Measurements from ENCODE around the gene ARFIP1.
"Not testable (repeated sequence)": the region's sequence is repeated elsewhere in the genome, so short reads cannot be mapped to it uniquely, and the experiment has no call there.

ARFIP1 gene

DNA sequence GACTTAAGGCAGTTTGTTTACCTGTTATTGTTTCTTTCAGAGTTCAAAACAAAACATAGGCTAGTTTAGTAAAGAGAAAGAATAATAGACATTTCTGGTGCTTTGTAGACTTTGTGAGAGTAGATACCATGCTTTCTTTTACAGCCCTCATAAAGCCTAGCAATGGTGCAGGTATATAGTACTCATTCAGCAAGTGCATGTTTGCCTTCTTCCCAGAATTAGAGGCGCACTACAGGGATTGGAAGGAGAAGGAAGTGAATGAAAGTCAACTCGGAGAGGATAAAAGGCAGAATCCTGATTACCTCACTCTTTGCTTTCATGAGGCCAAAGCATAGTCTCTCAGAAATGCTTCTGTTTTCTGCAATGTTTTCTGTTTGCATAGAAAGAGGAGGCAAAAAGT is 113.2 kb downstream of the ARFIP1 start:
- no peak overlapping the region for H3K27ac ChIP-seq (ENCODE audit: low read depth, low read length)
- H3K9ac ChIP-seq (ENCODE audit: low read depth, low read length), result no peak overlapping the region
- no peak overlapping the region for H3K4me3 ChIP-seq (ENCODE audit: low read depth, low read length)
- H3K36me3 ChIP-seq (ENCODE audit: control insufficient read depth, insufficient read depth, low read length), result peaks cover 14% of the 10 kb centered on the region
- H3K9me3 ChIP-seq (ENCODE audit: control insufficient read depth, insufficient read depth, low read length), result no peaks in the 10 kb centered on the region
- H3K4me1 ChIP-seq (ENCODE audit: control insufficient read depth, insufficient read depth, low read length), result peaks cover 19% of the 10 kb centered on the region
- no peaks in the 10 kb centered on the region for H3K27me3 ChIP-seq (ENCODE audit: control insufficient read depth, insufficient read depth, low read length)

DNA sequence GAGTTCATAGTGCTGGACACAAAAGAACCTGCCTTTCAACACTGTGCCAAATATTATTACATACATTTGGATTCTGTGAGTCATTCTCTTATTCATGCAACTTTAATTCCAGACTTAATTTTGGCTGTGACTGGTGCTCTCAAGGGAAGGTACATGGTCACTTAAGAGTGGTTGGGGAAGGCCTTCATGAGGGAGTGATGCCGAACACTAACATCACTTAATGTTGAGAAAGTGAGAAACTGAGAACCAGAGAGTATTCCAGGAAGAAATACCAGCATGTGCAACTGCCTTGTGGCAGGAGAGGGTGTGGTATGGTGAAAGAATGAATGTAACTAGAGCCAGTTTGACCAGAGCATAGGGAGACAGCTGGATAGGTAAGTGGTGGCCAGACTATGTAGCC is 114.9 kb downstream of the ARFIP1 start:
- Histone ChIP-seq H3K4me3 (ENCODE audit: low read depth, low read length) (no peak overlapping the region), H3K27ac (ENCODE audit: low read depth, low read length) (no peak overlapping the region), H3K9ac (ENCODE audit: low read depth, low read length) (no peak overlapping the region), H3K4me1 (ENCODE audit: control insufficient read depth, insufficient read depth, low read length) (peaks cover 19% of the 10 kb centered on the region), H3K27me3 (ENCODE audit: control insufficient read depth, insufficient read depth, low read length) (no peaks in the 10 kb centered on the region), H3K9me3 (ENCODE audit: control insufficient read depth, insufficient read depth, low read length) (no peaks in the 10 kb centered on the region), H3K36me3 (ENCODE audit: control insufficient read depth, insufficient read depth, low read length) (peaks cover 4% of the 10 kb centered on the region)

DNA sequence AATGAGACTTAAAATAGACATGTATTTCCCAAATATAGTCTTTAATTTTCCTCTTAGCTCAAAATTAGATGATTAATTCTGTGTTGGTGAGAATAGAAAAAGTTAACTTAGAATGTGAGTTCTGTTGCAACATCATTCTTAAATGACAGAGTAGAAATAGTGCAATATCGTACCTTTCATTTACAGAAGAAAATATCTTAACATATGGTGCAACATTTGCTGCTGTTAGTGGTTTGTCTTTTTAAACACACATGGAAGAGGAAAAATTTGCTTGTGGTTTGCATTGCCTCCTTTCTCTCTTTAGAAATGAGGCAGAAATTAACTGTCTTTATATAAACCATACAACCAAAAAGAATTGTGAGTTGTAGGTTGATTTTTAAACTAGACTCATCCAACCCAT is 117.1 kb downstream of the ARFIP1 start:
- H3K36me3 ChIP-seq (ENCODE audit: control insufficient read depth, insufficient read depth, low read length), result no peaks in the 10 kb centered on the region; the same call in 1 of the 2 replicates
- no peak overlapping the region for H3K4me3 ChIP-seq (ENCODE audit: low read depth, low read length)
- H3K9me3 ChIP-seq (ENCODE audit: control insufficient read depth, insufficient read depth, low read length), result no peaks in the 10 kb centered on the region
- no peak overlapping the region for H3K27ac ChIP-seq (ENCODE audit: low read depth, low read length)
- no peaks in the 10 kb centered on the region for H3K27me3 ChIP-seq (ENCODE audit: control insufficient read depth, insufficient read depth, low read length)
- peaks cover 7% of the 10 kb centered on the region; the same call in 1 of the 2 replicates for H3K4me1 ChIP-seq (ENCODE audit: control insufficient read depth, insufficient read depth, low read length)
- H3K9ac ChIP-seq (ENCODE audit: low read depth, low read length), result no peak overlapping the region

DNA sequence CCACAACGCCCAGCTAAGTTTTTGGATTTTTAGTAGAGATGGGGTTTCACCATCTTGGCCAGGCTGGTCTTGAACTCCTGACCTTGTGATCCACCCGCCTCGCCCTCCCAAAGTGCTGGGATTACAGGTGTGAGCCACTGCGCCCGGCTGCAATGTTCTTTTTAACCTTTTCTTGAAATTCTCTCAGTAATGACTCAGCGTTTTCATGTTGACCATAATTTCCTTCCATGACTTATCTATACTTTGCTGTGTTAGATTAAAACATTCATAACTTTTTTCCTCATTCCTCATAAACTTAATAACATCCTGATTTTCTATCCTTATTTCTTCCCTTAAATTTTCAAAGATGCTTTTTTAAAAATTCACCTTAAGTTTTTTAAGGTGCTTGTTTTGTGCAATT is 118.4 kb downstream of the ARFIP1 start:
- not testable (repeated sequence) for H3K4me1 ChIP-seq (ENCODE audit: control insufficient read depth, insufficient read depth, low read length); H3K36me3 ChIP-seq (ENCODE audit: control insufficient read depth, insufficient read depth, low read length); H3K9me3 ChIP-seq (ENCODE audit: control insufficient read depth, insufficient read depth, low read length); H3K9ac ChIP-seq (ENCODE audit: low read depth, low read length); H3K27ac ChIP-seq (ENCODE audit: low read depth, low read length); H3K27me3 ChIP-seq (ENCODE audit: control insufficient read depth, insufficient read depth, low read length); H3K4me3 ChIP-seq (ENCODE audit: low read depth, low read length)

DNA sequence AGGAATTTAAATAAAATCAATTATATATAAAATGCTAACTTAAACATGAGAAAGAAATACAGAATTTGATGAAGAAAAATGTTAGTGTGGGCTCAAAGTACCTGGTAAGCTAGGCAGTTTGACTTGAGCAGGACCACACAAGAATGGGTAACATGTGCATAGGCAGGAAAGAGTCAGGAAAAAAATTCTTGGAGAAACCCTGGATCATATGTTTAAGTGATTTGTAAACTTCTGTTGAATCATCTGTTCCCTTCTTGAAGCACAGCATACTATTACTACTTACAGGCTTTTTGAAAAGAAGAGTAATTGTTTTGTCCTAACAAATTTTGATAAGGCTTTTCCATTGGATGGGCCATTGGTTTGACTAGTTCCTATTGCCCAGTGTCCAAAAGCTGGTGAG is 118.9 kb downstream of the ARFIP1 start:
- no peak overlapping the region for H3K27ac ChIP-seq (ENCODE audit: low read depth, low read length)

DNA sequence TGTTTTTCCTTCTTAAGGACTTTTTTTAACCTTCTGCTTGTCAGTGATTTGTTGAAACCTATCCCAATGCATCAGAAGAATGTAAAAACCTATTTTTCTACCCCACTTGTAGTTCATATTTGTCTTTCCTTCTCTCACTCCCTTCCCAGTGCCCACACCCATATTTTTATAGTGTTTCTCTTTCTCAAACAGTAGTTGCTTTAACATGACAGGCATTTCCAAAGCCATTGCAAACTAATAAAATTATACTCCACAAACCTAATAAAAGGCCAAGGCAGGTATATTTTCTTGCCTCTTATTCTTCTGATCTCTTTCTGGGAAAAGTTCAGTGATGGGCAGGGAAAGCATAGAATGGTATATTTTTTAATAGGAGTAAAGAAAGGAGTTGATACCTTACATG is 120.6 kb downstream of the ARFIP1 start:
- H3K27ac ChIP-seq (ENCODE audit: low read depth, low read length), result no peak overlapping the region

More for the DNA sequence above, 118.9 kb downstream of the ARFIP1 start:
- Histone ChIP-seq H3K4me1 (ENCODE audit: control insufficient read depth, insufficient read depth, low read length) (peaks cover 4% of the 10 kb centered on the region), H3K36me3 (ENCODE audit: control insufficient read depth, insufficient read depth, low read length) (no peaks in the 10 kb centered on the region), H3K27me3 (ENCODE audit: control insufficient read depth, insufficient read depth, low read length) (no peaks in the 10 kb centered on the region), H3K4me3 (ENCODE audit: low read depth, low read length) (no peak overlapping the region), H3K9me3 (ENCODE audit: control insufficient read depth, insufficient read depth, low read length) (no peaks in the 10 kb centered on the region), H3K9ac (ENCODE audit: low read depth, low read length) (no peak overlapping the region)

DNA sequence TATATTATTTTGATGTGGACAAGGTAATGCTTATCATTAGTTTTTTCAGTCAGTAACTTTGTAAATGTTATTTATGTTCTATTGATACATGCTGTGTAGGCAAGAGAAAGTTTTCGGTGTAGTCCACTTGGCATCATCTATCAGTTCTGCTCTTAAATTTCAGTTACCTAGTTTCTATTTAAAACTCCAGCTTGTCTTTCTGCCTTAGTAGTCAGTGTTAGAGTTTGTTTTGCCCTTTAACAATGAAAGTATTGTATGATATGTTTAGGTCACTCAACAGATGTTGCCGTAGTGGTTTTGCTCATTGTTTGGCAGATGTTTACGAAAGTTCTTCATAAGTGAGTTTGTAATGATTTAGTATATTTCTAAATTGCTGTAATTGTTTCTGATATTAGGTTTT is 121.5 kb downstream of the ARFIP1 start:
- Histone ChIP-seq H3K4me1 (ENCODE audit: control insufficient read depth, insufficient read depth, low read length) (peaks cover 6% of the 10 kb centered on the region), H3K9ac (ENCODE audit: low read depth, low read length) (no peak overlapping the region), H3K4me3 (ENCODE audit: low read depth, low read length) (no peak overlapping the region), H3K27ac (ENCODE audit: low read depth, low read length) (no peak overlapping the region), H3K27me3 (ENCODE audit: control insufficient read depth, insufficient read depth, low read length) (no peaks in the 10 kb centered on the region), H3K36me3 (ENCODE audit: control insufficient read depth, insufficient read depth, low read length) (no peaks in the 10 kb centered on the region), H3K9me3 (ENCODE audit: control insufficient read depth, insufficient read depth, low read length) (no peaks in the 10 kb centered on the region)

More for the DNA sequence above, 120.6 kb downstream of the ARFIP1 start:
- Histone ChIP-seq H3K36me3 (ENCODE audit: control insufficient read depth, insufficient read depth, low read length) (no peaks in the 10 kb centered on the region), H3K9me3 (ENCODE audit: control insufficient read depth, insufficient read depth, low read length) (no peaks in the 10 kb centered on the region), H3K4me3 (ENCODE audit: low read depth, low read length) (no peak overlapping the region), H3K27me3 (ENCODE audit: control insufficient read depth, insufficient read depth, low read length) (no peaks in the 10 kb centered on the region), H3K9ac (ENCODE audit: low read depth, low read length) (no peak overlapping the region), H3K4me1 (ENCODE audit: control insufficient read depth, insufficient read depth, low read length) (peaks cover 6% of the 10 kb centered on the region)

DNA sequence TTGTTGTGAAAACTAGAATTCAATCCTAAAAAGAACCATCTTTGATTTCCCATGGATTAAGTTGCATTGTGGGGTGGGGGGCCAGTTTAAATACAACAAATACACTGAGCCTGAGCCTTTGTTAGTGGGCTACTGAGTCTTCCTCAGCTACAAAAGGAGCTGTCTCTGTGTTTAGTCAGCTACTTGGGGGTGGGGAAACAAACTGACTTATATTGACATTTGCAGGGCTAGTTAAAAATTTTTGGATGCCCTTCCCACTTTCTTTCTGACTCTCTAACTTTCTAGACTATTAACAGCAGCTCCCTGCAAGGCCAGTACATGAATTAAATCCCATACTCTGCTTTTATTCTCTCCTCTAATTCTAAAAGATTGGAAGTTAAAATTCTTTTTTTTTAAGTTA is 123.9 kb downstream of the ARFIP1 start:
- Histone ChIP-seq H3K9ac (ENCODE audit: low read depth, low read length) (no peak overlapping the region), H3K27ac (ENCODE audit: low read depth, low read length) (no peak overlapping the region), H3K4me3 (ENCODE audit: low read depth, low read length) (no peak overlapping the region), H3K4me1 (ENCODE audit: control insufficient read depth, insufficient read depth, low read length) (peaks cover 6% of the 10 kb centered on the region), H3K27me3 (ENCODE audit: control insufficient read depth, insufficient read depth, low read length) (no peaks in the 10 kb centered on the region), H3K9me3 (ENCODE audit: control insufficient read depth, insufficient read depth, low read length) (no peaks in the 10 kb centered on the region), H3K36me3 (ENCODE audit: control insufficient read depth, insufficient read depth, low read length) (no peaks in the 10 kb centered on the region)

DNA sequence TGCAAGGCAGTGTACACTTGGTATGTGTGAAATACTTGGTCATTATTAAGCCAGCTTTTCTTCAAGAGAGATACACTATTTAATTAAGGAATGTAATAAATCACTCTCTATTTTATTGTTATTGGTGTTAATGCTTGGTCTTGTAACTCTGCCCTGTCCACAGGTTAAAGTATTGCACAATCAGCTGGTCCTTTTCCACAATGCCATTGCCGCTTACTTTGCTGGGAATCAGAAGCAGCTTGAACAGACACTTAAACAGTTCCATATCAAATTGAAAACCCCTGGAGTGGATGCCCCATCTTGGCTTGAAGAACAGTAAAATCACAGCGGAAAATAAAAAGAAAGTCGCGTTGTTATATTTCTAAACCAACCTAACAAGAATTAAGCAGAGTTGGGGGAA is 130.1 kb downstream of the ARFIP1 start:
- H3K27me3 ChIP-seq (ENCODE audit: control insufficient read depth, insufficient read depth, low read length), result no peaks in the 10 kb centered on the region
- H3K9ac ChIP-seq (ENCODE audit: low read depth, low read length), result no peak overlapping the region
- H3K9me3 ChIP-seq (ENCODE audit: control insufficient read depth, insufficient read depth, low read length), result no peaks in the 10 kb centered on the region

DNA sequence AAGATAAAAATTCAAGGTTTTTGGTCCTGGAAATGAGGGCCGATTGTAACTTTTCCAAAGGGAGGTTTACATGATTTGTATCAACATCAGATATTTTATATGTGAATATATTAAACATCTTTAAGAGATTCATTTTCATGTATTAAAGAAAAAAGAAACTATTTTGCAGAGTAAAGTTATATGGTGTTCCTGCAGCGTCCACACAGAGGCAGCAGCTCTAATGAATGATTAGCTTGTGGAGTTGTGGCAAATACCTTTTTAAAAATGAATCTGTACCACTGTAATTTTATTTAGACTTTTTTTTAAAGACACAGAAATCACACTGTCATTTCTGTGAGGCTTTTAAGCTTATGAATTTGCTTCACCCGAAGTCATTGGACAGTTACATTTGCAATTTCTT is 130.8 kb downstream of the ARFIP1 start:
- H3K9me3 ChIP-seq (ENCODE audit: control insufficient read depth, insufficient read depth, low read length), result no peaks in the 10 kb centered on the region
- H3K4me1 ChIP-seq (ENCODE audit: control insufficient read depth, insufficient read depth, low read length), result no peaks in the 10 kb centered on the region
- no peaks in the 10 kb centered on the region for H3K27me3 ChIP-seq (ENCODE audit: control insufficient read depth, insufficient read depth, low read length)
- no peak overlapping the region for H3K9ac ChIP-seq (ENCODE audit: low read depth, low read length)
- H3K36me3 ChIP-seq (ENCODE audit: control insufficient read depth, insufficient read depth, low read length), result no peaks in the 10 kb centered on the region
- no peak overlapping the region for H3K27ac ChIP-seq (ENCODE audit: low read depth, low read length)
- no peak overlapping the region for H3K4me3 ChIP-seq (ENCODE audit: low read depth, low read length)

More for the DNA sequence above, 130.1 kb downstream of the ARFIP1 start:
- Histone ChIP-seq H3K4me1 (ENCODE audit: control insufficient read depth, insufficient read depth, low read length) (no peaks in the 10 kb centered on the region), H3K36me3 (ENCODE audit: control insufficient read depth, insufficient read depth, low read length) (no peaks in the 10 kb centered on the region), H3K27ac (ENCODE audit: low read depth, low read length) (no peak overlapping the region), H3K4me3 (ENCODE audit: low read depth, low read length) (no peak overlapping the region)

DNA sequence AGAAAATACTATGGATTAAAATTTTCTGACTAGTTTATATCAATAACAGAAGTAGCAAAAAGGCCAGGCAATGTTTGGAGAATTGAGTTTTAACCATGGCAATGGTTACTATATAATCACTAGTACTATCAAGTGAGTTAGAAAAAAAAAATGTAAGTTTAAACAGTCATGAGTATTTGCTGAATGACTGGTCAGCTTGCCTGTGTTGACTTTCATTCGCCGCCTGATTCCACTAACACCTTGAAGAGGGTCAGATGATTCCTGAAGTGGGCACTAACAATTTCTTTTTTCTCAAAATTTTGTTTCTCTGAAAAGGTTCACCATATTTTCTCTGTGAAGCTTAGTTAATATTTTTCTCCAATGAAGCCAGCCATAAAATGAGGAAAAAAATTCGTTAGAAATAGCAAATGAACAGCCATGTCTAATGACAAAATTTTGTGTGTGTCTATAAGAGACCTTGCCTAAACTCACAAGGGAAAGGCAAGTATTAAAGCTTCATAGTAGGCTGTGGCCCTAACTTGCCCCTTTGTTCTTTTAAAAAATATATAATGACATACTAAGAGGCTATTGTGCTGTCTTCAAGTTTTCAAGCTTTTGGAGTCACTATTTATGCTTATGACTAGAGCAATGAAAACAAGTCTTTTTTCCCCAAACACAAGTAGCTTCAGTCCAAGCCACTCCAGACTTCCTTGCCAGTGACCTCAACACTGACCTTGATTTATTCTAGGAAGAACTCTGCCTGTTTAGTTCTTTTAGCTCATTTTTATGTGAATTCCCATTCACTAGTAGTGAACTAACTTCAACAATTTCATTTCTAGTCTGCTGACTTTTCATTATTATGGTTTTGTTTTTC is 138.0 kb downstream of the ARFIP1 start:
- Histone ChIP-seq H3K36me3 (ENCODE audit: control insufficient read depth, insufficient read depth, low read length) (no peaks in the 10 kb centered on the region), H3K27me3 (ENCODE audit: control insufficient read depth, insufficient read depth, low read length) (no peaks in the 10 kb centered on the region), H3K4me1 (ENCODE audit: control insufficient read depth, insufficient read depth, low read length) (no peaks in the 10 kb centered on the region), H3K27ac (ENCODE audit: low read depth, low read length) (no peak overlapping the region), H3K4me3 (ENCODE audit: low read depth, low read length) (no peak overlapping the region), H3K9me3 (ENCODE audit: control insufficient read depth, insufficient read depth, low read length) (peaks cover 33% of the 10 kb centered on the region), H3K9ac (ENCODE audit: low read depth, low read length) (no peak overlapping the region)
